ENCODE measurements around the gene AHDC1.

AHDC1 gene

GRCh38 chr1:27527890-27528817, 75.8 kb downstream of the AHDC1 start:
- DNase-seq, result peak; percentile 85

GRCh38 chr1:27527223-27527889, 76.6 kb downstream of the AHDC1 start:
- DNase-seq, result peak; percentile 84

GRCh38 chr1:27526569-27527222, 77.2 kb downstream of the AHDC1 start:
- no peak for DNase-seq

DNA sequence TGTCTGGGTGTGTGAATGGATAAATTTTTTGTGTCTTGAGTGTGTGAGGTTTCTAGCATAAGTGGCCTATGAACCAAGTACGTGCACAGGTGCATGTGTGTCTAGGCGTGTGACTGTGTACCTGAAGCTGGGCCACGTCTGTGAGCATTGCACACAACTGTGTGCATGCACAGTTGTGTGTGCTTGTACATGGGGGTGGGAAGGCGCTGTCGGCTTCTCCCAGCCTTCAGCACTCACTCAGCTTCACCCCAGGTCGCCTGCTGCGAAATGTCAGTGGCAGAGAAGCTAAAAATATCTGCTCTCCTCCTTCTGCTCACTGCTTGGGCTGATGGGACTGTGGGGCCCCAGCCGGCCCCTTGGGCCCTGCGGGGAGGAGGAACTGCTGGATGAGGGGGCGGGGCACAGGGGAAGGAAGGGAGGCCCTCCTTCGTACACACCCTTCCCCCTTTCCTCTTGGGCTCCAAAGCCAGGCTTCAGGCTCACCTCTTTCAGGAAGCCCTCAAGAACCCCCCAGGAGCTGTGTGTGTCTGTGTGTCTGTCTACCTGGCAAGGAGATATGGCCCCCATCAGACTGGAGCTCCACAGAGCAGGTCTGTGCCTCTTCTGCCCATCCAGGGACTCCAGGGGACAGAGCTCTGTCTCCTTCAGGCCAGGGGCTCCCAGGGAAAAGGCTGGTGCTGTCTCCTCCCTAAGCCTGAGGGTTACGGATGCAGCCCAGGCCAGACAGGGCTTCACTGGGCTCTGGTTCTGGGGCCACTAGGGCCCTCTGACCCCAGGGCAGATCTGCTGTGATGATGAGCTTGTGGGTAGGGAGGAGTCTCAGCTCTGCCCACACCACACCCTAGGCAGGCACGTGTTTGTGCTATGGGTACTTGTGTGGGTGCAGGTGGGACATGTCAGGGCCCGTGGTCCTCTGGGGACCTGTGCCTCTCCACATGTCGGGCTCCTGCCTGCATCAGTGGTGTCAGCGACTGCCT, 78.4 kb downstream of the AHDC1 start:
- DNase-seq, result no peak

DNA sequence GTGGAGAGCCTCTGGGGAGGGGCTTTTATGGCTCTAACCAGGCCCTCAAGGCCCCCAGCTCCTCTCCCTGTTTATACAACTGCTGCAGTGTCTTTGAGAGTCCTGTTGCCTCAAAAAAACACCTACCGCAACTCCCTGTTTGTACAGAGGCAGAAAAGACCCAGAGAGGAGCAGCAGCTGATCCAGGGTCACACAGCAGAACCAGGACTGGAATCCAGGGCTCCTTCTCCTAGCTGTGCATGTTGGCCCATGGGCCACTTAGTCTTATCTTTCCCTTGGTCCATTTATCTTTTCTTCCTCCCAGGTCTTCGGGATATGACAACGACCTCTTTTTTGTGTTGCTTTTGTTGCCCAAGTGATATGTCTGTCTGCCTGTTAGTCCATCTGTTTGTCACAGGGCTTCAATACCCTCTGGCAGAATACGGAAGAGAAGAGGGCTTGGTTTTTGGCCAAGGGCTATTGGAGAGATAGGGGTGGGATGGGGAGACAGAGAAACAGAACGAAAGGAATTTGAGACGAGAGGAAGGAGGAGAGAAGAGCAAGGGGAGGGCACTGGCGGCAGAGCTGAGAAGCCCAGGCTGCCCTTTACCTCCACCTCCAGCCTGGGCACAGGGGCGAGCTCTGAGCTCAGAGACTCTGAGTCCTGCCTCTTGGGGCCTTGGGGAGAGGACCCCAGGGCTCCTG, 80.5 kb downstream of the AHDC1 start:
- no peak for DNase-seq

- peak; percentile 39 for DNase-seq
Observed at GRCh38 chr1:27522432-27523336, 81.3 kb downstream of the AHDC1 start.

- peak; percentile 20 for DNase-seq
Observed at GRCh38 chr1:27521861-27522431, 82.0 kb downstream of the AHDC1 start.

DNA sequence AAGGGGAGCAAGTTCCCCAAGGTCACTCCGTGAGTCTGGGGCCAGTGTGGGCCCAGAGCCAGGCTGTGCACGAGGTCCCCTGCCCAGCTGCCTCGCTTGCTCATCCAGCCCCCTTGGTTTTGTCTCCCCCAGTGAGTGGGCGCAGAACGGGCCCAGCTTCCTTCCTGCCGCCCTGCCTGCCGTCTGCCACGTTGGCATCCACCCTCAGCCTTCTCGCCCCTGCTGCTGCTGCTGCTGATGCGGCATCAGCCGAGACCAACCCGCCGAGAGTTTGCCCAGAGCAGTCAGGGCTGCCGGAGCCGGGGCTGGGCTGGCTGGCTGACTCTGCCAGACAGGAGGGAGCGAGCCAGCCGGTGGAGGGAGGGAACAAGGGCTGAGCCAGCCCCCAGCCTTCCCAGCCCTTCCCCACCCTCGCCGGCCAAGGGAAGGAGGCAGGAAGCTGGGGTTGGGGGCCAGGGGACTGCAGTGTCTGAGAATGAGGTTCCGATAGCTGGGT, 82.6 kb downstream of the AHDC1 start:
- DNase-seq, result no peak

- no peak for DNase-seq
Observed at GRCh38 chr1:27520651-27521050, 83.3 kb downstream of the AHDC1 start.

- DNase-seq, result peak; percentile 45
Observed at GRCh38 chr1:27519331-27520258, 84.3 kb downstream of the AHDC1 start.

DNA sequence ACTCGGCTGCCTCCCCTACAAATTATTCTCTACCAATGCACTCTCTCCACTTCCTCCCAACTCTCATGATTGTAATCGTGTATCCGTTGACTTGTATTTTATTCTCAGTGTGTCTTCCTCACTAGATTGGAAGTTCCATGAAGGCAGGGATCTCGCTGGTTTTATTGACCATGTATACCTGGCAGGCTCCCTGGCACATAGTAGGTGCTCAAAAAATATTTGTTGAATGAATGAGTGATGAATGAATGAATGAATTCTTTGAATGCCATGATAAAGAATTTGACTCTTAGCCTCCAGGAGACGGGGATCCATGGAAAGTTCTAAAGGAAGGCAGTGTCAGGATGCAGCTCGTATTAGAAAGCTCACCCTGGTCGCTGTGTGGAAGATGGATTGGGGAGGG, 85.1 kb downstream of the AHDC1 start:
- no peak for DNase-seq

DNA sequence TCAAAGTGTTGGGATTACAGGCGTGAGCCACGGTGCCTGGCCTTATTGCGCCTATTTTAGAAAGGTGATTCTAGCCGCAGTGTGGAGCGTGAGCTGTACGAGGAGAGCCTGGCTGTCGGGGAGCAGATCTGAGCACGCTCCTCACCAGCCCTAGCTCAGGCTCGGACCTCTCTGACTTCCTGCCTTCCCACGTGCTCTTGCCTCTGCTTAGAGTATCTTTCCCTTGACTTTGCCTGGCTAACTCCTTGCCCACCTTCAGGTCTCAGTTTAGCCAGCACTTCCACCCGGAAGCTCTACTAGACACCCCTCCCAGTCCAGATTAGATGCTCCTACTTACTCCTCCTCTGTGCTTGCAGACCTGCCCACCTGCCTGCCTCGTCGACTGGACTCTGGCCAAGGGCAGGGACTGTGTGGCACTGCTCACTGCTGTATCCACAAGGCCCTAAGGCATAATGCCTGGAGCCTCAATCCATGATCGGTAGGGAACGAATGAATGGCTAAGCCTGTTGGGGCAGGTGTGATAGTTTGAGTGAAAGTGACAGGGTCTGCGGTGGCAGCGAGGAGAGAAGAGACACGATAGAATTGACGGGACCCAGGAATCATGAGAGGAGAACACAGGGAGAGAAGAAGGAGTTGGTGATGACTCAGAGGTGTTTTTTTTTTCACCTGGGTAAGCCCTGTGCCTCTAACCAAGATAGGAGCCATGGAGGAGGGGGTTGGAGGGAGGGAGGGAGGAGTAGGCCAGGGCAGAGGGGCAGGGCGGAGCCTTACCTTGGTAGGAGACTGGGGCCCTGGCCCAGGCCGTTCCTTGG, 85.8 kb downstream of the AHDC1 start:
- peak; percentile 30 for DNase-seq

- DNase-seq, result no peak
Observed at GRCh38 chr1:27517301-27517700, 86.6 kb downstream of the AHDC1 start.

GRCh38 chr1:27515626-27516025, 88.3 kb downstream of the AHDC1 start:
- no peak for DNase-seq

DNA sequence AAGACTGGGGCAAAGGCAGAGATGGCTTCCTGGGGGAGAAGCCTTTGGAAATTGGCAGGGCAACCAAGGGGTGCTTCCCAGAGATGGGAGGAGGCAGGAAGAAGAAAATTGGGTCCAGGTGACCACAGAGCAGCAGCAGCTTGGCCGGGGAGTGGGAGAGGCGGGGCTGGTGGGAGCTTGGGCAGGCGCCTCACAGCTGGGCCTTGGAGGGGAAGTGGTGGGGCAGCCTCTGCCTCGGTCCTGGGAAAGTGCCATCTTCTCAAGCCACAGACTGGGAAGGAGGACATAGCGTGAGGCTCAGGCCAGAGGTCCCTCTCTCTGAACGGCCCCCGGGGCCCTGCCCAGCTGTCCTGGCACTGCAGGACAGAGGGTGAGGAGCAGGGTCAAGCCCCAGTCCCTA, 90.0 kb downstream of the AHDC1 start:
- DNase-seq, result no peak

DNA sequence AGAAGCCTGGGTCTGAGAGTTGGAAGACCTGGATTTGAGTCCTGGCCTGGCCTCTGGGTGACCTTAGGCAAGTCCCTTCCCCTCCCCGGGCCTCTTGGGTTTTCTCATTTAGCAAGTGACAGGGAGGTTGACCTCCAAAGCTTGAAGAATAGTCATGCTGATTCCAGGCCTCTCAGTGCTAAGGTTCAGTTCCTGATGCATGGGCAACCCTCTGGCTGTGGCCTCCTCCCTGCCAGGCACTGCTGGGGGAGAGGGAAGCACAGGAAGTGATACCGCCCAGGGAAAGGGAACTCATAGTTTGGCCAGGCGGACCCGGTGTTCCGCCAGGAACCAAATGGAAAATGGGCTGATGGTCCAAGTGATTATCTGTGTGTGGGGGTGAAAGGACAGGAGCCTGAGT, 90.4 kb downstream of the AHDC1 start:
- DNase-seq, result no peak

- no peak for DNase-seq
Observed at GRCh38 chr1:27509127-27510080, 94.5 kb downstream of the AHDC1 start.
